ENCODE data around the gene PCNT.
"Not testable (repeated sequence)": the region's sequence is repeated elsewhere in the genome, so short reads cannot be mapped to it uniquely, and the experiment has no call there.

PCNT gene

DNA sequence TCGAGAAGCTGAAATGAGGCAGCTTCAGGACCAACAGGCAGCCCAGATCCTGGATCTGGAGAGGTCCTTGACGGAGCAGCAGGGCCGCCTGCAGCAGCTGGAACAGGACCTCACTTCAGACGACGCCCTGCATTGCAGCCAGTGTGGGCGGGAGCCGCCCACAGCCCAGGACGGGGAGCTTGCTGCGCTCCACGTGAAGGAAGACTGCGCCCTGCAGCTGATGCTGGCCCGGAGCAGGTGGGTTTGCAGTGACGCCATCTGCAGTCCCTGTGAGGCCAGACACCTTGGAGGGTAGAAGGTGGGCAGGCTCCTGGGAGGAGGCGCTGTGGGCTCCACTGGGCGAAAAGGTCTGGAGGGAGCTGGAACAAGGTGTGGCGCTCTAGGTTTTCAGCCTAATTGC, 39.7 kb downstream of the PCNT start:
- no peak for DNase-seq

DNA sequence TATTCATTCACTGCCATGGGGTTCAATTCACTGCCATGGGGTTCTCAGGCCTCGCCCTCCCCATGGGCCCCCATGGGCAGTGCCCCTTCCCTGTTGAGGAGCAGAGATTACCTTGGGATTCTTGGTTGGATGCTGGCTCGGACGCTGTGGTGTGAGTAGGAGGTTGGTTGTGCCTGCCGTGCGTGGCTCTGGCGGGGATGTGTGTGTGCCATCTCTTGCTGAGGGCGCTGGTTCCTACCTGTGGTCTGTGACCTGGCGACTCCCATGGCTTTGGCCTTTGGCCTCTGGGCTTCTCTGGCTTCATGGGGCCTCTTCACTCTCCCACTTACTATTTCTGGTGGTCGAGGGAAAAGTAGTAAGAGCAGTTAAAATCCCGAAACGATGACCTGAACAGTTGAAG, 42.1 kb downstream of the PCNT start:
- DNase-seq: no peak

DNA sequence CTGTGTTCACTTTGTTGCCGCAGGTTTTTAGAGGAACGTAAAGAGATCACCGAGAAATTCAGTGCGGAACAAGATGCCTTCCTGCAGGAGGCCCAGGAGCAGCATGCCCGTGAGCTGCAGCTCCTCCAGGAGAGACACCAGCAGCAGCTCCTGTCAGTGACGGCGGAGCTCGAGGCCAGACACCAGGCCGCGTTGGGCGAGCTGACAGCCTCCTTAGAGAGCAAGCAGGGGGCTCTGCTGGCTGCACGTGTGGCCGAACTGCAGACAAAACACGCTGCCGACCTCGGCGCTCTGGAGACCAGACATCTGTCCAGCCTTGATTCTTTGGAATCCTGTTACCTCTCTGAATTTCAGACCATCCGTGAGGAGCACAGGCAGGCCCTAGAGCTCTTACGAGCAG, 42.6 kb downstream of the PCNT start:
- DNase-seq: no peak

DNA sequence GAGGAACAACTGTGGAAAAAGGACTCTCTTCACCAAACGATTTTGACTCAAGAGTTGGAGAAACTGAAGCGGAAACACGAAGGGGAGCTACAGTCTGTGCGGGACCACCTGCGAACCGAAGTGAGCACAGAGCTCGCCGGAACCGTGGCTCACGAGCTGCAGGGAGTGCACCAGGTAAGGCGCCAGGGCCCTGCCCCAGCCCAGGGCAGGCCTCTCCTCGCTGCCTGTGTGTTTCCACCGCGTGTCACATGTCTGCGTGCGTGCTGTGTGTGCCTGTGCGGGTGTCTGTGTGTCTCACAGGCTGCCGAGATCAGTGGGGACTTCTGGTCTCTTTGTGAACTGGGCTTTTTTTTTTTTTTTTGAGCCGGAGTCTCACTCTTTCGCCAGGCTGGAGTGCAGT, 43.0 kb downstream of the PCNT start:
- no peak for DNase-seq

DNA sequence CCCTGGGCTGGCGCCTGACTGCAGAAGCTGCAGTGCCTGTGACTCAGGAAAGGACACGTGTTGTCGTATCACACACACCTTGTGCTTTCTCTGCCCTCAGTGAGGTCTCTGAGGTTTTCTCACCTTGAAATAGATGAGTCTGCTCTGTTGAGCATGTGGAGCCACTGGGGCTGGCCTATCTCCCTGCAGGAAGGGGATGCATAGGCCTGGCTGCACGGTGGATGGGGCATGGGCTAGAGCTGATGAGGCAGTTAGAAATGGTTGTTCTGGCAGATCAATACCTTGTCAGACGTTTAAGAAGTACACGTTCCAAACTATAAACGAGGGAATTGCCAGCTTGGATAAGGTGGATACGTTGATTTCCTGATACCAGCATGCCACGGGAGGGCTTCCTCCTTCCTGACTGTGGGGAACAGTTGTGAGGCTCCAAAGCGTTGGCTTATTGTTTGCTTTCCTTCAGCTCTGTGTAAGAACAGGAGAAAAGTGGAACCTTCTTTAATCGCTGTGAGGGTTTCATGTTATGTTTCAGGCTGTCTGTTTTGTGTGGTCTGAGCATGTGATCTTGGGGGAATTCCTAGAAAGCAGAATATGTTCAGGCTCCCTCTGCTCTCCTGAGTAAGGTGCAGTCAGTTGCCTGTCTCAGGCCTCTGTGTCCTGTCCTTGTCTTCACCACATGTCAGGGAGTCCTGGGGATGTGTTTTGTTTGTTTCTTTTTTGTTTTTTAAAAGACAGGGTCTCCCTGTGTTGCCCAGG, 44.8 kb downstream of the PCNT start:
- no peak for DNase-seq

DNA sequence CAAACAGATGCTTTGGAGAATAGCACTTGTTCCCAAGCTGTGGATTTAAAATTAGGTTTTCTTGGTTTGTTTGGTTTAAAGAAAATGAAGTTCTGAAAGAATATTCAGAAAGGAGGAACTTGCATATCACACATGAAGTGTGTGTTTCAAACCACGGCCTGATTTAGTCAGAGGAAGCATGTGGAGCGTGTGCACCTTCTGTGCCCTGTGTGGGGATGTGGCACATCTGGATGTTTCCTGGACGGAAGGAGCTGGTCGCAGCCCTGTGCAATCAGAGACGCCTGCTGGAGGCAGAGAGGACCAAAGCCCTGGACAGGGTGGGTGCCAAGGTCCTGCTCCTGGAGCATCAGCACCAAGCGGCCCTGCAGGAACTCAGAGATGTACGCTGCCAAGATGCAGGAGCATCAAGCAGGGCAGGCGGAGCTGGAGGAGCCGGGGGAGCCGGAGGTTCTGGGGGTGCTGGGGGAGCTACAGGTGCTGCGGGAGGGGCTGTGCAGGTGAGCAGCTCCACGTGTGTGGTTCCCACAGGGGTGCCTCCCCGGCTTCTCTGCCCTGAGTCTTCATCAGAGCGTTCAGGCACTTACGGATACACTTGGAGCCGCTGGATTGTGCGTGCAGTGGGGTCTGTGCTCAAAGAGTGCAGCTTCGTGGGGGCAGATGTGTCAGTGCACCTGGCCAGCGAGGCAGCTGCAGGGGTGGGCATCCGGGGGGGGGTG, 45.7 kb downstream of the PCNT start:
- DNase-seq: no peak

DNA sequence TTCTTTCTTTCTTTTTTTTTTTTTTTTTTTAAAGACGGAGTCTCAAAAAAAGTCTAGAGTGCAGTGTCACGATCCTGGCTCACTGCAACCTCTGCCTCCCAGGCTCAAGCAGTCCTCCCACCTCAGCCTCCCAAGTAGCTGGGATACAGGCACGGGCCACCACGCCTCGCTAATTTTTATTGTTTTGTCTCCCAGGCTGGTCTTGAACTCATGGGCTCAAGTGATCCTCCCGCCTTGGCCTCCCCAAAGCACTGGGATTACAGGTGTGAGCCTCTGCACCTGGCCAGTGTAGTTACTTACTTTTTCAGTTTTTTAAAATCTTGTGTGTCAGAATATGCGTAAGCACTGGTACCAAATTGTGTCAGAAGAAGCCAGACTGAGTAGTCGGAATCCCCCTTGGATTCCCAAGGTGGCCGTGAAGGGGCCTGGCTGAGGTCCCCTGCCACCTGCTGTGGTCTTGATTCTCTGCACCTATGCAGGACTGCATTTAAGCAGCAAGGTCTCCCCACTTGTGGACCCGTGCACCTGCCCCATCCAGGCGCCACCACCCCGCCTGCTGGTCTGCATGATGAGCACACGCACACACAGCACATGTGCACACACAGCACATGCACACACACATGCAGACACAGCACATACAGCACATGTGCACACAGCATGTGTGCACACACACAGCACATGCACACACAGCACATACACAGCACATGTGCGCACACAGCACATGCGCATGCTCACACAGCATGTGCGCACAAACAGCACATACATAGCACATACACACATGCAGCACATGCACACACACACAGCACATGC, 47.5 kb downstream of the PCNT start:
- no peak for DNase-seq

DNA sequence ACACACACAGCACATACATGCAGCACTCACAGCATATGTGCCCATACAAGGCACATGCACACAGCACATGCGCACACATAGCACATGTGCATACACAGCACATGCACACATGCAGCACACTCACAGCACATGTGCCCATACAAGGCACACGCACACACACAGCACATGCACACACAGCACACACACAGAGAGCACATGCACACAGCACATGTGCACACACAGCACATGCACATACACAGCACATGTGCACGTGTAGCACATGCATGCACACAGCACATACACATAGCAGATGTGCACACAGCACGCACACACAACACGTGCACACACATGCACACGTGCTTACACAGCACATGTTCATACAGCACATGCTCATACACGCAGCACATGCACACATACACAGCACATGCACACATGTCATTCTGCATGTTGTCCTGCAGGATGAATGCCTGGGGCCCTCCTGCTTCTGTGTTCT, 48.1 kb downstream of the PCNT start:
- DNase-seq: no peak

DNA sequence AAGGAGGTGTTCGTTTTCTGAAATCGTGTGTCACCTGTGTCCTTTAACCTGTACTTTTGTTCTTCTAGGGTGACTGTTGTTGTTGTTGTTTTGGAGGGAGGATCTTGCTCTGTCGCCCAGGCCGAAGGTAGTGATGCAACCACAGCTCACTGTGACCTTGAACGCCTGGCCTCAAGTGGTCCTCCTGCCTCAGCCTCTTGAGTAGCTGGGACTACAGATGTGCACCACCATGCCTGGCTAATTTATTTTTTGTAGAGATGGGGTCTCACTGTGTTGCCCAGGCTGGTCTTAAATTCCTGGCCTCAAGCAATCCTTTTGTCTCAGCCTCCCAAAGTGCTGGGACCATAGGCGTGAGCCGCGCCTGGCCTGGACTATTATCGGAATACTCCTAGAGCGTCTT, 49.0 kb downstream of the PCNT start:
- DNase-seq: not testable (repeated sequence)

DNA sequence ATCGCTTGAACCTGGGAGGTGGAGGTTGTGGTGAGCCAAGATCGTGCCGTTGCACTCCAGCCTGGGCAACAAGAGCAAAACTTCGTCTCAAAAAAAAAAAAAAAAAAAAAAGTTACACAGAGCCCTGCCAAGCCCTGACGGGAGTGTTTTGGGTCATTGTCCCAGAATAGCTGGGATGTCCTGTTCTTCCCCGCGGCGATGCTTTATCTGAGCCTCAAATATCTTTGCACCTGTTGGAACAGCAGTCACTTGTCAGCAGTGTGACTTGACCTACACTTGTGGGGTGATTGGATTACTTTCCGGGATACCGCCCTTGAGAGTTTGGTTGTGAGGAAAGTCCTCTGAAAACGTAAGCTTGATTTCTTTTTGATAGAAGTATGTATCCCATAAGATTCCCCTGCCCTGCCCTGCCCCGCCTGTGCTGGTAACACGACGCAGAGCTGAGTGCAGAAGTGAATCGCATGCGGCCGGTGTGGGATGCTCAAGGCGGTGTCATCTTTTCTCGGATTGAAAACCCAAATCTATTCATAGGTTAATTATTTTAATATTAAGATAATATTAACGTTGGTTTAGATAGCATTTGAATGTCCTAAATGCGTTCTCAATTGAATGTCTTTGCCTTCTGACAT, 50.9 kb downstream of the PCNT start:
- DNase-seq: no peak

DNA sequence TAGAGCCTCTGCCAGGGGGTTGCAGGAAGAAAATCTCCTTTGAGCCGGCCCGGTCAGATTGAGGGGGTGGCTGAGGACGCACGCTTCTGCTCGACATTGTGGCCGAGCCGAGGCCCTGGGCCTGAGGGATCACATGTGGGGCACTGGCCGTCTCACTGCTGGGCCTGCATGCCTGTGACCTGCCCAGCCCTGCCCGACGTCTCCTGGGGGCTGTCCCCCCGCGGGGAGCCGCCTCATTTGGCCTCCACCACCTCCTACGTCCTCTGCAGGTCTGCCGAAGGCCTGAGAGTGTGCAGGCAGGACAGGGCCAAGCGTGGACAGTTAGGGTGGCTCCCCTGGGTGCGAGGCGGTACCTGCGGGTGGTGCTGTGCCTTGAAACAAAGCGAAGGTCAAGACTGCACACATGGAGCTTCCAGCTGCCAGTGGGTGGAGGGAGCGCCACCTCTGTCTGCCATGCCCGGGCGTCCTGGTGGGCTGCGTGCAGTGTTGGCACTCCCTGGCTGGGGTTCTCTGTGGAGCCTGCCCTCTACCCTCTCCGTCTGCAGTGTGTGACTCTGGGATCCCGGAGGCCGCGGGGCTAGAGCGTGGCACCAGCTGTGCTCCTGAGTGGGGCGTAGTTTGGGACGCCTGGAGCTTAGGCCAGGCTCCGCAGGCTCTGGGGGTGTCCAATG, 51.7 kb downstream of the PCNT start:
- DNase-seq: no peak

DNA sequence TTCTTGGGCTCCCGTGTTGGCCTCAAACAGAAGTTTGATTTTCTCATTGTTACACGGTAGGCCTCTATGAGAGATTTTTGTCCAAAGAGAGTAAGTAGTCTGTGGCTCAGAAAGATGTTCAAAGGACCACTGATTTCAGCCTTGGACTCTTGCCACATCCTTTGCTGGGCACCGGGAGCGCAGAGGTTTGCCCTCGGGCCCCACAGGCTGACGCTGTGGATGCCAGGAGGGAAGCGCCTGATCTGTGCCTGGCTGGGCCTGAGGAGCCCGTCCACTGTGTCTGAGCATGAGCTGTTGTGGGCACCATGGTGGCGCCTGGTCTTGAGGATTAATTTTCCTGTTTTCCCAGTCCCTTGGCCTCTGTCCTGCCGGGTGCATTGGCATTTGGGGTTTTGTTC, 52.3 kb downstream of the PCNT start:
- DNase-seq: no peak

DNA sequence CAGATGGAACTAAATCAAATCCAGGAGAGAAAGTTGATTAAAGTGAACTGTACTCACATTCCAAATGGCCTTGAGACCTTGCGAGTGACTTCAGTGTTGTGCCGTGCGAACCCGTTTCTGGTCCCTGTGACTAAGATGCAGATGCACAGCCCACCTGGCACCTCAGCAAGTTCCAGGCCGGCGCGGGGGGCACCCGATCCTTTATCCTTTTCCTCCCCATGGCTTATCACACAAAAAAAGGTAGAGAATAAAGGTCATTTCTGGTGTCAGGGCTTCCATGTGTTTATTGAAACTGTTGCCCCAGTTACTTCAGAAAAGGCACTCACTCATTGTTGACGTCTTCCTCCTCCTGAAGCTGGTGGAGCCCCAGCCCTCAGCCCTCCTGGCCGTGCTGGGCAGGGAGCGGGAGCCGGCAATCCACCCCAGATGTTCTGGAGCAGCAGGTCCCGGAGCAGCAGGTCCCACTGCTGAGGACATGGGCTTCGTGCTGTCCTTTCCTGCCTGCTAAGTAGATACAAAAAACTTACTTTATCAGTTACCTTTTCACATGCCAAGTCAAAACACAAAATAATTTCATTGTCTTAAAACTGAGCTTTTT, 53.0 kb downstream of the PCNT start:
- no peak for DNase-seq

DNA sequence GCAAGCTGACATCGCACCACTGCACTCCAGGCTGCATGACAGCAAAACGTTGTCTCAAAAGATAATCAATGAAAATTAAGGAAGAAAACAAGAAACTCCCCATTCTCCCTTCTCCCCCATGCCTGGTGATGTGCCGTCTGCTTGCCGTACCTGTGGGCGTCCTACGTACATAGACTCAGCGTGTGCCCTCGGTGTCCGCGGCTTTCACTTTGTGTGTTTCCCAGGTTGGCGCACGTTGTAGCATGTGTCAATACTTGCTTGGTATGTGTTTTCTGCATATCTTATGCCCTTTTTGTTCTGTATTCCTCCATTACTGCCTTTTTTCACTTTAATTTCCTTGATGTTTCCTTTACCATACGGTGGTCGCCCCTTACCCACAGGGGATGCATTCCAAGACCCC, 53.8 kb downstream of the PCNT start:
- DNase-seq: no peak

DNA sequence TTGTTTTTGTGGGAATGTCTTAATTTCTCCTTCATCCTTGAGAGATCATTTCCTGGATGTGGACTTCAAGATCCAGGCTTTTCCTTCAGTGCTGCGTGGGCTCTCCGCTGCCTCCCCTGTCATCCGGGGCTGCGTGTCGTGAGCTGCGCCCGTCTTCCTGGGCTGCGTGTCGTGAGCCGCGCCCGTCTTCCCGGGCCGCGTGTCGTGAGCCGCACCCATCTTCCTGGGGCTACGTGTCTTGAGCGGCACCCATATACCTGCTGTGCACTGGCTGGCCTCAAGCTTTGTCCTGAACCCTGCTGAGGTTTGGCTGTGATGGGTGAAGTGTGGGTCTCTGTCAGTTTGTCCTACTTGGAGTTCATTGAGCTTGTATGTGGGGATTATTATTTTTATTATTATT, 55.1 kb downstream of the PCNT start:
- no peak for DNase-seq

DNA sequence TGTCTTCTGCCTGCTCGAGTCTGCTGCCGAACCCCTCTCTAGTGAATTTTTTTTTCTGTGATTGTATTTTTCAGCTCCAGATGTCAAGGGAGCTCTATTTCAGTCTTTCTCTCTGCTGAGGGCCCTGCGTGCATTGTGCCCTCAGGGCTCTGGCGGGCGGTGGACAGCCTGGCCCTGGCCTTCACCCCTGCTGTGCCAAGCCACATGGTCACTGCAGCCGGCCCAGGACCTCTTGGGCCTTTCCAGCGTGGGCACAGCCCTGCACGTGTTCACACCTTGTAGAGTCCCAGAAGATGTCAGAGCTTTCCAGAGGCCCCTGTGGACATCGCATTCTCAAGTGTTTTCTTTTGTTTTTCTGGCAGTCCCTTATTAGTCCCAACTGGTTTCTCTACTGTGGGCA, 55.7 kb downstream of the PCNT start:
- DNase-seq: no peak

DNA sequence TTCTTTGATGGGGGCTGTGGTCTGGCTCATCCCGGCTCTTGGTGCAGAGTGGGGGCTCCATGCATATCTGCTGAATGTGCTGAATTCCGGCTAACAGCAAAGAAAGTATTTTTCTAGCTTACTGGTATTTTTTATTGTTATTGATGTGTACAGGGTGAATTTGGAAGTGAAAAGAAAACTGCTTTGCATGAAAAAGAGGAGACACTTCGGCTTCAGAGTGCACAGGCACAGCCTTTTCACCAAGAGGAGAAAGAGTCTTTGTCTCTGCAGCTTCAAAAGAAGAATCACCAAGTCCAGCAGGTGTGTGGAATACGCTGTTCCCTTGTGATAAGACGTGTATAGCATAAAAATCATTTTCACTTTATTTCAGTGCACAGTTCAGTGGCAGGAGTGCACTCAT, 57.6 kb downstream of the PCNT start:
- DNase-seq: no peak

DNA sequence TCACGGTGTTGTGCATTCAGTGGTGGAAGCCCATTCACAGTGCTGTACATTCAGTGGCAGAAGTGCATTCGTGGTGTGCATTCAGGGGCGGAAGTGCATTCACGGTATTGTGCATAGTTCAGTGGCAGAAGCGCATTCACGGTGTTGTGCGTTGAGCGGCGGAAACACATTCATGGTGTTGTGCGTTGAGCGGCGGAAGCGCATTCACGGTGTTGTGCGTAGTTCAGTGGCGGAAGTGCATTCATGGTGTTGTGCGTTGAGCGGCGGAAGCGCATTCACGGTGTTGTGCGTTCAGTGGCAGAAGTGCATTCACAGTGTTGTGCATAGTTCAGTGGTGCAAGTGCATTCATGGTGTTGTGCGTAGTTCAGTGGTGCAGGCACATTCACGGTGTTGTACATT, 60.6 kb downstream of the PCNT start:
- no peak for DNase-seq

DNA sequence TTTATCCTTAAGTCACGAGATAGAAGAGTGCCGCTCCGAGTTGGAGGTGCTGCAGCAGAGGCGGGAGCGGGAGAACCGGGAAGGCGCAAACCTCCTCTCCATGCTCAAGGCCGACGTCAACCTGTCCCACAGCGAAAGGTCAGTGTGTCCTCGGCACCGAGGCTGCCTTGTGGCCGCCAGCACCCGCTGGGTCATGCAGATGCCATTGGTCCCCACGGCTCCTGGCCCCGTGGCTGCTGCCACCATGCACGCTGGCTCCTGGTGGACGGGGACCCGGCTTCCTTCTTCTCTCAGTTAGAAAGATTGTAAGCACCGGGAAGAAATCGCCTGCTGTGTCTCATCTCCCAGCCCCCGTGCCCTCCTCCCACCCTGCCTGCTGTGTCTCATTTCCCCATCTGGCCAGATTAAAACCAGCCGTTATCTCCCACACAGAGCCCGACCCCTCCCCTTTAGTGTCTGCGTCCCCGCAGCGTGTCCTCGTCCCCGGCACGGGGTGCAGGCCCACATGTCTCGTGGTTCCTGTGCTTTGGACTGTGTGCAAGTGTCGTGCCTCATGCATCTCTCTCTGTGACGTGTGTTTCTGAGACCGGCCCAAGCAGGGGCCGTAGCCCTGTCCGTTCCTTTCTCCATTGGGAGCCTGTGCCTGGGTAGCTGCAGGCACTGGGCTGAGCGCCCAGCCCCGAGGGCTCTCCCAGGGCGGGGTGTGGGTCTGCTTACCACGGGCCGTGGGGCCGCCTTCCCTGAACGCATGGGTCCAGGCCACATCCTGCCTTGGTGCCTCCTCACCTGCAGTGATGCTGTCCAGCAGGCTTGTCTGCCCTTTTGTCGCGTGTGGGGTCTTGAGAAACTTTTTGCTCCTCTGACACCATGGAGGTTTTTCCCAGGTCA, 62.1 kb downstream of the PCNT start:
- DNase-seq: no peak

DNA sequence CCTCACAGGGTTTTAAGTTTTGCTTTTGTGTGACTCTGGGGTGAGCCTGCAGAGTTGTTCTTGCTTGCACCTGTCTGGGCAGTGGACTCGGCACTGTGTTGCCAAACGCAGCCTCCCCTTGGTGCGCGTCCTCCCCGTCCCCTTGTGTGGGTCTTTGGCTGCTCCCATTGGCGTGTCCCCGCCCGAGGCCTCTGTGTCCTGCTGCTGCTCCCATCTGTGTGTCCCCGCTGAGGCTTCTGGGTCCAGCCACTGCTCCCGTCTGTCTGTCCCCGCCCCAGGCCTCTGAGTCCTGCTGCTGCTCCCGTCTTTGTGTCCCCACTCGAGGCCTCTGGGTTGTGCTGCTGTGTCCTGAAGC, 62.8 kb downstream of the PCNT start:
- DNase-seq: no peak

DNA sequence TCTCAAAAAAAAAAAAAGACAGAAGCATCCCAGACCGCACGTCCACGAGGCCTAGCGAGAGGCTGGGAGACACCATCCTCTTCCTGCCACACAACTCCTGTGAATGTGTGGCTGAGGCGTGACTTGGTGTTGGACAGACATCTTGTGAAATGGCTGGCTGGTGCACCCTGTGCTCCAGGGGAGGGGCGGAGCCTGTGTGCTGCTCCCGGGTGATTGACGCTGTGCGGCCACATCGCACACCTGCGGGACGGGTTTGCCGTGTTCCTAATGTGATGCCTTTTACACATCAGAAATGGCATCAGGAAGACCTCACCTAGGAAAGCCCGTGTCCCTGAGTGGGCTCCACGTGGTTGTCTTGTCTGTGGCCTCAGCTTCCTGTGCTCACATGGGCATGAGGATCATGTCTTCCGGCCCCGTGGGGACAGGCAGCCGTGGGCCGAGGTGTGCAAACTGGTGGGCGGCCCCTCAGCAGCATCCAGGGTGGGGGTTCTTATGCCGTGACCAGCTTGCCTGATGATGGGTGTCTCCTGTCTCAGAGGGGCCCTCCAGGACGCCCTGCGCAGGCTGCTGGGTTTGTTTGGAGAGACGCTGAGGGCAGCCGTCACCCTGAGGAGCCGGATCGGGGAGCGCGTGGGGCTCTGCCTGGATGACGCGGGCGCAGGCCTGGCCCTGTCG, 64.4 kb downstream of the PCNT start:
- DNase-seq: no peak
